Measurements from ENCODE around the gene CEMIP2. TPM values are rescaled to one million over a fixed set of nuclear protein-coding genes. Genes with fewer than 3 reads are reported as not detected.

CEMIP2 gene
- total and polyA plus RNA-seq, 2 of the 13 experiments (the other 11 are each of a cell fraction or from before 2014, with no cell fraction given), result 94.3 to 128 TPM

GRCh38 chr9:71758785-71759184, 9.5 kb downstream of the CEMIP2 start (continued):
- TF ChIP-seq ZNF275 (CRISPR knock-in tag; IDR thresholded peaks at IDR 0.05; ENCODE audit: borderline replicate concordance) (no peak), ZNF136 (CRISPR knock-in tag; IDR thresholded peaks at IDR 0.05; ENCODE audit: low read depth) (no peak), PAXIP1 (CRISPR knock-in tag; conservative IDR thresholded peaks at IDR 0.05) (peak; percentile 90), ZNF691 (CRISPR knock-in tag; IDR thresholded peaks at IDR 0.05; ENCODE audit: borderline replicate concordance, low read depth) (no peak), ZNF18 (CRISPR knock-in tag; IDR thresholded peaks at IDR 0.05; ENCODE audit: insufficient replicate concordance) (peak; percentile 33), TAF1 (CRISPR knock-in tag; IDR thresholded peaks at IDR 0.05) (no peak), ZFX (CRISPR knock-in tag; IDR thresholded peaks at IDR 0.05; ENCODE audit: low read depth) (no peak), DPF2 (CRISPR knock-in tag; IDR thresholded peaks at IDR 0.05; ENCODE audit: borderline replicate concordance, low read depth) (peak; percentile 76; the same call in 1 of the 2 replicates), NFYC (CRISPR knock-in tag; IDR thresholded peaks at IDR 0.05) (no peak), GLMP (CRISPR knock-in tag; IDR thresholded peaks at IDR 0.05; ENCODE audit: borderline replicate concordance) (no peak), ELF3 (CRISPR knock-in tag; IDR thresholded peaks at IDR 0.05) (peak; percentile 74), FOXP4 (CRISPR knock-in tag; IDR thresholded peaks at IDR 0.05) (peak; percentile 87), SALL1 (CRISPR knock-in tag; IDR thresholded peaks at IDR 0.05) (peak; percentile 39; the same call in 1 of the 2 replicates), TCF7 (IDR thresholded peaks at IDR 0.05; ENCODE audit: low read depth) (peak; percentile 56), ZNF598 (CRISPR knock-in tag; IDR thresholded peaks at IDR 0.05; ENCODE audit: borderline replicate concordance) (no peak), ATF3 (CRISPR knock-in tag; IDR thresholded peaks at IDR 0.05) (peak; percentile 84), ZNF83 (CRISPR knock-in tag; IDR thresholded peaks at IDR 0.05; ENCODE audit: borderline replicate concordance) (no peak)
